GM21786 (cell line): ENCODE measurements around the gene GRIP2.

Experiments
- ATAC-seq: cut with Tn5 transposase; IDR thresholded peaks from one replicate; pipeline ENCODE4 v1.9.1; 2021; ENCODE audit not compliant: unreplicated experiment

The GRIP2 gene

DNA sequence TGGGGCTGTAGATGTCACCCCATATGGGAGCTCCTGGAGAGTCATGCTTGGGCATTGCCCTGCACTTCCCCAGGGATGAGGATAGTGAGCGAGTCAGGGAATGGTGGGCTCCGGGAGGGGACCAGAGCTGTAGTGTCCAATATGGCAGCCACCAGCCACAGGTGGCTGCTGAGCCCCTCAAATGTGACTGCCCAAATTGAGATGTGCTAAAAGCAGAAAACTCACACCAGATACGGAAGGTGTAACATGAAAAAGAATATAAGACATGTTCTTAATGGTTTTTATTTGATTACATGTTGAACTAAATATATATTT is 31.7 kb downstream of the GRIP2 start:
- no peak for ATAC-seq

DNA sequence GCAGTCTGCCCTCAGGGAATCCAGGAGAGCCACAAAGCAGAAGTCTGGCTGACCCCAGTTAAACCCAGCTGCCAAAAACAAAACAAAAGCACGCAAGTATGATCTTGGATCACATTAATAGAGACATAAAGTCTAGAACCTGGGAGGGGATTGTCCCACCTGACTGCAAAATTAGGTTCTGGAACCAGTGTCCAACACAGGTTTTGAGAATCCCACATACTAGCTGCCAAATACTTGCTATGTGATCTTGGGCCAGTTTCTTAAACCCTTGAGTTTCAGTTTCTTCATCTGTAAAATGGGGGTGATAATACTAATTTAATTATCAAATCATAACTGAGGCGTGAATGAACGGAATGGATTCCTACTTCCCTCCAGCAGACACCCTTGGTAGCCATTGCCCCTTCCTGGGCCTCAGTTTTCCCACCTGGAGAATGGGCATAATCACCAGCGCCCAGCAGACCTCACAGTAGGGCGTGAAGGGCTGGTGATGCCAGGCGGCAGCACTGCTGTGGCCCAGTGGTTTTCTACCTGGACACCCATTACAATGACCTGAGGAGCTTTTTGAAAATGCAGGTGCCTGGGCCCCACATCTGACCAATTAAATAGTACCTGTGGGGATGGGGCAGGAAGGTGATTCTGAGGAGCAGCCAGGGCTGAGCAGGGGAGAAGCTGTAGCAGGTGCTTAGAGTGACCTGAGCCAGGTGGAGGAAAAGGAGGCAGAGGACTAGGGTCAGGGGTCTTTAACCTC is 32.2 kb downstream of the GRIP2 start:
- no peak for ATAC-seq

GRCh38 chr3:14507305-14507741 is 32.8 kb downstream of the GRIP2 start:
- no peak for ATAC-seq

- ATAC-seq: no peak
Observed at GRCh38 chr3:14506626-14507304, 33.4 kb downstream of the GRIP2 start.

GRCh38 chr3:14505803-14506500 is 34.2 kb downstream of the GRIP2 start:
- ATAC-seq: no peak

GRCh38 chr3:14505001-14505802 is 34.9 kb downstream of the GRIP2 start:
- ATAC-seq: no peak

DNA sequence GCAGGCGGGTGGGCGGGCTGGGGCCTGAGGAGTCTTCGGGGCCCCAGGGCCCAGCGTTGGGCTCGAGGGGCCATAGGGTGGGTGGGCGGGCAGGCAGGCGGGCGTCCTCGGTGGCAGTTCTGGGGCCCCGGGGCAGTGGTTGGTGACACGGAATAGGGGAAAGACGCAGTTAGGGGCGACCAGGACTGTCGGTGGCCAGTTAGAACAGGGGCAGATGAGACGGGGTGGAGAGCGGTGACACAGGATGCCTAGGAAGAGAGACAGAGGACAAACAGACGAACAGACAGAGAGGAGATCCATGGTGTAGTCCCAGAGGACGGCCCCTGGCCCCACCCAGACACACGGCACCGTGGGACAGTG is 36.5 kb downstream of the GRIP2 start:
- ATAC-seq: no peak

- ATAC-seq: no peak
Observed at GRCh38 chr3:14503033-14503705, 37.0 kb downstream of the GRIP2 start.

GRCh38 chr3:14502472-14502871 is 37.7 kb downstream of the GRIP2 start:
- no peak for ATAC-seq

- no peak for ATAC-seq
Observed at GRCh38 chr3:14497321-14497720, 42.8 kb downstream of the GRIP2 start.

DNA sequence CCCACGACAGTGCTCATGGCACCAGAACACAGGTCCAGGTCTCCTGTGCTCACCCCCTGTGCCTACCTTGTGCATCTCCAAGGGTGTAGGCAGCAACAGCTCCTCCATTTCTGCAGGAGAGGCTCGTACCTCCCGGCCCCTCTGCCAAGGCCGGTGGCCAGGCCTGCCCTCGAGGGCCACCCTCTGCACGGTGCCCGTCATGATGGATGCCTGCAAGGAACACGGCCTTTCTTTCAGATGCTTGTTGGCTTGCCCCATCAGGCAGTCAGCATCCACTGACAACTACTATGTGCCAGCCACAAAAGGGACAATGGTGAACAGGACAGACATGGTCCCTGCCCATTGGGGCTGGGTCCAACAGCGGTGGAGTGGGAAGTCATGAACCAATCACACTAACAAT is 43.8 kb downstream of the GRIP2 start:
- no peak for ATAC-seq

DNA sequence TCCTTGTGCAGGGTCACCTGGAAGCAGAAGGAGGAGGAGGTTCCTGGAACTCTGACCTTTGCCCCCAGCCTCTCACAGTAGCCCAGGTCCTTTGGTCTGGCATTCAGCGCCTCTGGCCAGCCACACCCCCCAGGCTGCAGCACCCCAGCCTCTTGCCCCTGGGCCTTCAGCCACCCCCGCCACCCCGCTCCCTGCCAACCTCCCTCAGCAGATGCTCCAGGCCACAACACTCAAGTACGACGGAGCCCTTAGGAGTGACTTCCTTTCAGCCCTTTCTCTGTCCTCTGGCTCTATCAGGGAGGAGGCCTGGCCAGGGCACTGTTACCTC is 45.2 kb downstream of the GRIP2 start:
- no peak for ATAC-seq

DNA sequence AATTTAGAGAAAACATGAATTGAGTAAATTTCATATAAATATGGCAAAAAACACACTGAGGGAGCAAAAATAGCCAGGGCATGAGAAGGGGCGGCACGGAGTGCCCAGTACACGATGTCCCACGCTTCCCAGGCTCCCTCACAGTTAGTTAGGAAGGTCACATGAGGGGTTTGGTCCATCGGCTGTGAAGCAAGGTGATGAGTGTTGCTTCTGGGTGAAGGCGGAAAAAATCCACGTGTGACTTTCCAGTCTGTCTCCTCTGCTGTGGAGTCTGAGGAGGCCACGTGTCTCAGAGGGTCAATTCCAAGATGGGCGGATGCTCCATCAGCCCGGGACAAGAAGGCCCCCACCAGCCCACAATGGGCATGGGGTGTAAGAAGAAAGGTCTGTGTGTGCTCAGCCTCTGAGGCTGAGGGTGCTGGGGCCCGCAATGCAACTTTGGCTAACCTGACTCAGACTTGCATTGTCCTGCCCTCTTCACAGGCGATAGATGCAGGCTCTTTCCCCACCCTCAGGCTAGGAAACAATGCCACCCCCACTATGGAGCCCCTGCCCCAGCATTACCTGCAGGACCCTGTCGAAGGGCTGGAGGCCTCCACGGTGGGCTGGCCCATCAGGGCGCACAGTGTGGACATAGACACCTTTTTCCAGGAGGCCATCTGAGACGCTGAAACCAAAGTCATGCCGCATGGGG is 45.7 kb downstream of the GRIP2 start:
- no peak for ATAC-seq

- ATAC-seq: no peak
Observed at GRCh38 chr3:14492948-14493881, 46.9 kb downstream of the GRIP2 start.

DNA sequence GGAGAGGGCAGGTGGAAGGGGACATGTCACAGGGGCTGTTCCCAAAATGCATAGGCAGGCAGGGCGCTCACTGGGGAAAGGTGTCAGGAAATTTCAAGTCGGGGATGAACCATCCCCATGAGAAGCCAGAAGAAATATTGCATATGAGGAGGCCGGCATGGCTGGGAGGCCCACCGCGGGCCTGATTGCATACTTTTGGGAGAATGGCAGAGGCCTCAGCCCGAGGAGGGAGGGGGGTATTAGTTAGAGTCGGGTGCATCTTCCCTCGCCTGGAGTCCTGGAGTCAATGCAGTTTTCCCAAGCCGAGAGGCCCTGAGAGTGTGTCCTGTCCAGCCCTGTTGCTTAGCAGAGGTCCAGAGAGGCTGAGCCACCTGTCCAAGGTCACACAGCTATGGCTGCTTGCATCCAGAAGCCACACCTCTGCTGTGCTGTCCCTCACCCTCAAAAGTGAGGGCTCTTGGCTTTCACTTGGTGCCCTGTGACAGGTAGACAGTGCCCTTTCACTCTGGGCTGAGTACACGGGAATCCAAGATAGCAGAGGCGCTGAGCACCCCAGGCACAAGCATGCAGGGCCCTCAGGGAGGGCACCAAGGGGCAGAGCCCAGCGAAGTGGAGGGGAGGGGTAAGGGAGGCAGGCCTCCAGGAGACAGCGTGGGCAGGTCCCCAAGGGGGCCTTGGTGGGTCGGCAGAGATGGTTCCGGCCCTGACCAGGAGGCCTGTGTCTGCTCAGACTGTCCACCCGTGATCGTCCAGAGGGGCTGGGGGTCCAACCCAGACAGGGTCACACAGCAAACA is 48.5 kb downstream of the GRIP2 start:
- ATAC-seq: no peak

DNA sequence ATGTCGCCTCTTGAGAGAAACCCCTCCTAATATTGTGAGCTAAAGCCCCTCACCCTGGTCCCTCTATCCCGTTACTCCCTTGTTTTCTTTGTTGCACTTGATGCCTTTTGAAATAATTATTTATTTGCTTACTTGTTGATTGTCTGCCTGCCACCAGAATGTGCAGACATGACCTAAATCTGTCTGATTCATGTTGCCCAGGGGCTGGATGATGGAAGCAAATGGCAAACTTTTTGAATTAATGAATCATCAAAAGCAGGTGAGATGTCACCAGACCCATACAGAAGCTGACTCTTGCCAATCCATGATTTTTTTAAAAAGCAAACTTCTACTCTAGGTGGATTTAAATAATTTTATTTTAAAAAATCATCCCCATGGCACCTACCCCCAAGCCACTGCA is 49.3 kb downstream of the GRIP2 start:
- ATAC-seq: no peak

DNA sequence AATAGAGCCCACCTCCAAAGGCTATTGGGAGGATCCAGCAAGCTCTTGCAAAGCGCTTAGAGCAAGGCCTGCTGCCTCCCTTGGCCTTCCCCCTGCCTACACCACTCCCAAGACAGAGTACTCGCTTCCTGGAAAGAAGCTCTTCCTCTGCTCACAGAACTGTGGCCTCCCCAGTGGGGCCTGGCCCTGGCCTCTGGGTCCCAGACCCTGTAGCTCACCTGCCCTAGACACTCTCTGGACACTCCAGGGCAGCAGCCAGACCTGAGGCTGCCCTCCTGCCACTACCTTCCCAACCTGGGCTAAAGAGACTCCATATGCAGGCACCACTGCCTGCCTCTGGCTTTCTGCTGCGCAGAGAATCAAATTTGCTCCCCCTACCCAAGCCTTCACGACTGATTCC is 49.9 kb downstream of the GRIP2 start:
- ATAC-seq: no peak

DNA sequence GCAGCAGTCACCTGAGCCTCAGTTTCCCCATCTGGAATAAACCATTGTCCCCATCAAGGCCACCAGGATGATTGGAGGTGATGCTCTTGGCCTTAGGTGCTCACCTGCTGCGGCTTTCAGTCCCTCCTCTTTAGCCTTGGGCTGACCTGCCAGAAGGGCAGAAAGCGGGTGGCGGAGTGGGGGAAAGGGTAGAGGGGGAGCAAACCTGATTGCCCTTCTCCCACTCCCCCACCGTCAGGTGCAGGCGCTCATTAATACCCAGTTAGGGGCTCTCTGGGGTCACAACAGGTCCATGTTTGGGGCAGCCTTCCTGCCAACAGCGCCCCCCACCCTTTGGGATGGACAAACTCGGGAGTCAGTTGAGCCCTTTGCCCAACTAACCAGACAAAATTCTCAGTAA is 50.5 kb downstream of the GRIP2 start:
- no peak for ATAC-seq
